ENCODE measurements around the gene ALKBH2.

GRCh38 chr12:109121346-109121880 is 28.1 kb upstream of the ALKBH2 start:
- TF ChIP-seq POLR2A (IDR thresholded peaks at IDR 0.05): no peak
- TF ChIP-seq CTCF (IDR thresholded peaks at IDR 0.05): no peak
